NCI-H2196 treated with DMSO at 0.1 percent for 48 hours (cell line): ENCODE data around the gene RRBP1.

Experiments
- DNase-seq: peaks from one replicate; lab custom pipeline; 2025; ENCODE audit not compliant: unreplicated experiment; lab: John Stamatoyannopoulos, UW

Gene RRBP1

GRCh38 chr20:17586250-17586649, 95.8 kb downstream of the RRBP1 start:
- no peak for DNase-seq

- no peak for DNase-seq
Observed at GRCh38 chr20:17584689-17585088, 97.4 kb downstream of the RRBP1 start.

DNA sequence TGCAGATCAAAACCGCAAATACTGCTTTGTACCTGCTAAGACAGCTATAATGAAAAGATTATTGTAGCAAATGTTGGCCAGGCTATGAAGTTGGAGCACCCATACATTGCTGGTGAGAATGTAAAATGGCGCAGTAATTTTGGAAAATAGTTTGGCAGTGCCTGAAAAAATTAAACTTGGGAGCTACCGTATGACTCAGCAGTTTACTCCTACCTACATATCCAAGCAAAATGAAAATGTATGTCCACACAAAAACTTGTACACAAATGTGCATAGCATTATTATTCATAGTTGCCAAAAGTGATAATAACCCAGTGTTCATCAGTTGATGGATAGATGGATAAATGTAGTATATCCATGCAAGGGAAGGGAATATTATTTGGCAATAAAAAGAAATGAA, 98.9 kb downstream of the RRBP1 start:
- no peak for DNase-seq

DNA sequence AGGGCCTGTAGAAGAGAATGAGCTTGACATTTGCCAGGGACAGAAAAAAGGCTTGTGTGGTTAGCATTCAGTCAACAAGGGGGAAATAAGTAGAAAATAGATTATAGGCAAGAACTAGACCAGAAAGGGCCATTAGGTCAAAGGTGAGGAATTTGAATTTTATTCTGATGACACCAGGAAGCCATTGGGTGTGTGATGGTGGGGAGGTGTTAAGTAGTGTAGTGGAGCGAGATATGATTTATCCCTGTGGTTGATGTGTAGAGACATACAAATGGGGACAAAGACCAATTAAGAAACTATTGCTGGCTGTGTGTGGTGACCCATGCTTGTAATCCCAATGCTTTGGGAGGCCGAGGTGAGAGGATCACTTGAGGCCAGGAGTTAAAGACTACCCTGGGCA, 101.1 kb downstream of the RRBP1 start:
- DNase-seq = no peak

GRCh38 chr20:17579369-17580039, 102.5 kb downstream of the RRBP1 start:
- no peak for DNase-seq

DNA sequence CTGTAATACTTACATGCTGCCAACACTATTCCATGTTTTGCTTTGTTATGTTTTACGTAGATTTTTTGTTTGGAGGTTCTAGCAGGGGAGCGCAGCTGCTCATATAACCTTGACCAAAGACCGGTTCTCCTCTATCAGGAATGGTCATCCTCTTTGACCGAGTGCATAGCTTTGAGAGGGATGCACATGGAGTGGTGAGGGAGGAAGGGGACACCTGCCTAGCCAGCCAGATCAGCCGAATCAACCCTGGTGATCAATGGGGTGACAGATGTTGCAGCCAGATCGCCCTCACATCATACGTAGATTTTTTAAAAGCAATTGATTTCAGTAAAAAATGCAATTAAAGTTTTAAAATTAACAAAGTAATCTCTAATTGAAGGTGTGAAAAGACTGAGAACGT, 105.8 kb downstream of the RRBP1 start:
- DNase-seq = no peak

GRCh38 chr20:17573463-17573862, 108.6 kb downstream of the RRBP1 start:
- no peak for DNase-seq

DNA sequence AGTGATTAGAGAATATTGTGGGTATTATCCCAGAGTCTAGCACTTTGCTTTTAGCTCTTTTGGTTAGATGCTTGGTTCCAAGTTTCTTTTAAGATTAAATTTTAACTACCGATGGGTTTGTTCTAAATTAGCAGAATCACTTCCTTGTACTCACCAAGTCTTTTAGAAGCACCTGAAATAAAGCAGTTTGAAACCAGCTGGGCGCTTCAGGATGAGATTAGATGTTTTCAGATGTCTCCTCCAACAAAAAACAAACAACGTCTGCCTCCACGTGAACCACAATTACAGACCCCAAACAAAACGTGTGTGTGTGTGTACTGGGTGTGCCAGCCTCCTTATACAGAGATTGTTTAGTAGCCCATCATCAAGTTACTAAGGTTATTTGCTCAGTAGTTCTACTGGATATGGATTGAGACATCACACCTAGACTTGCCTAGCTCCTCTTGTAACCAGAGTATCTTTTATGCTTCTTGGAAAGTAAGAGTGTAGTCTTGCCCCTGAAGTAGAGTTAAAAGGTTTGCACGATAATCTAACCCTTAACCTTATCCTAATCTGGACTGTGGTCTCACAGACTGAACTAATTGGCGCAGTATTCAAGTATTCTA, 109.9 kb downstream of the RRBP1 start:
- no peak for DNase-seq

DNA sequence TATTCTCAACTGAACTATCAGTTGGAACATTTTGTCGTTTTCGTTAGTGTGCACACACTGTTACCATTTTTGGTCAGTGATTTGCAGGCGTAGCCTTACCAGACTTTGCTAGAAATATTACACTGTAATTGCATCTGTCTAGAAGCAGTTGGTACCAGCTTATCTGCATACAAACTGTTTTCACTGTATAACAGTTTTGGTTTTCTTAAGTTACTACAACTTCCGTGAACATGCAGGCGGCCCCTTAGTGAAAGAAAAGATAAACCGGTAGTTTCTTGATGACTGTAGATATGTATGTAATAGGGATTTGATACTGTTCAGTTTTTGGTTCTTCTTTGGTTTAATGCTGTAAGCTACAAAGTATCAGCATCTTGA, 110.9 kb downstream of the RRBP1 start:
- no peak for DNase-seq

DNA sequence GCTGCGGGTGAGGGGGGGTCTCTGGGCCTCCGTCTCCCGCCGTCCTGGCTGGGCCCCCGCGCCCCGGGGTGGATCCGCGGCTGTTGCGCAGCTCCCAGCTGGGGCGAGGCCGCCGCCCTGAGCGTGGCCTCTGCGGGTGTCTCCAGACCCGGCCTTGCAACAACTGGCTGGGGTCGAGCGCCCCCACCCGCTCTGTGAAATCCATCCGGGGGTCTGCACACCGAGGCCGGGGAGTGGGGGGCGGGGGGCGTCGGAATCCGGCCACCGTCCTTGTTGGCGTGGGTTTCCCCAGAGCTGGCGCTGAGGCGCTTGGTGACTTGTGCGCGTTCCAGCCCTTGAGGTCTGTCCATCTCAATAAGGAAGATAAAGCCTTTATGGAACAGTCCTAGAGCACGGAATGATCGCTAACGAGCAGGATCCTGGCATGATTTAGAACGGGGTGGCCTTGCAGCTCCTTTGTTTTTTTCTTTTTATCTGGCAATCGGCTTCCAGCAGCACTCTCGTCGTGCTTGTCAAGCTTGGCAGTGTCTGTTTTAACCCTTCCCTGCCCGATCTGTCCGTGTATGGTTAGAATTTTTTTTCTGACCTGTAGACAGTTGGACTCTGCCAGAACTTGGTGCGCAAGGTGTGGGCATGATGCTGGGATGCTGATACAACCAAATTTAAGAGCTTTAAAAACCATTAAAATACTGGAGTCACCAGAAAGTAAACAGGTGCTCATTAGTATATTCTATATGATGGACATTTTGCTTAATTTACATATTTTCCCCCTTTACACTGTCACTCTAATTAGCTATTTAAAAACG, 111.5 kb downstream of the RRBP1 start:
- DNase-seq = peak; percentile 13

DNA sequence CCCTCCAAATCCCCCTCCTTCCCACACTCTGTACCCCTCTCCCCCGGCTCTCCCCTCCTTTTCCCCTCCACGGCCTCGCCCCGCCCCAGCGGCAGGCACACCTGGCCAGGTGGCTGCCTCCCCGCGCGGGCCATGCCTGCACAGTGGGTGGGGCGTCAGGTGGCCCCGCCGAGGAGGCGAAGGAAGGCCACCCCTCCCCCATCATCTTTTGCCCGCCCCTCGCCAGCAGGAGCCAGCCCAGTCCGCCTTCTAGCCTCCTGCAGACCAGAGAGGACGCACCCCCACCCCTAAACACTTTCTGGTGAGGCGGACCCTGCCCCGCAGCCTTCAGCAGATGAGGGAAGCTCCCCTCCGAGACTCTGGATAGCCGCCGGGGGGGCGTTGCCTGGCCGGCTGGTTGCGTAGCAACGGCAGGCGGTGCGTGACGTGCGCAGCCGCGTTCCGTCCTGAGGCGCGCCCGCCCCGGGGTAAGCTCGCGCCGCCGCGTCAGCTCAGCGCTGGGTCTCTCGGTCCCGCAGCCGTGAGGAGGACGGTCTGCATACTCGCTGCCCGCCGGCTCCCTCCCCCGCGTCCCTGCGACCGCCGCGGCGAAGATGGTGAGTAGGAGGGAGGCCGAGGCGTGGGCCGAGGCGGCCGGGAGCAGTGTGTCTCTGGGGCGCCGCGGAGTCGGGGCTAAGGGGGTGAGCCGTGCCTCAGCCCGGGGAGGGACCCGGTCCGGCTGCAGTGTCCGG, 112.3 kb downstream of the RRBP1 start, which contains the start of gene DSTN:
Gene DSTN, plus strand, starts transcription at position 460 of the 731 bp plus-strand sequence. Its CDS starts 134 bp downstream, at position 594.
- DNase-seq = peak; percentile 90

- DNase-seq = peak; percentile 18
Observed at GRCh38 chr20:17568972-17569521, 113.0 kb downstream of the RRBP1 start.

GRCh38 chr20:17568045-17568788, 113.8 kb downstream of the RRBP1 start:
- DNase-seq = no peak

GRCh38 chr20:17566345-17566744, 115.7 kb downstream of the RRBP1 start:
- no peak for DNase-seq

GRCh38 chr20:17565169-17565845, 116.7 kb downstream of the RRBP1 start:
- DNase-seq = no peak
